Activated naive CD8-positive, alpha-beta T cell treated with anti-CD3 and anti-CD28 coated beads, Interleukin-2, amount 50 U/mL, for 16 hours (primary cell): ENCODE results near the gene PIK3AP1.
"Not testable (repeated sequence)": the region's sequence is repeated elsewhere in the genome, so short reads cannot be mapped to it uniquely, and the experiment has no call there.

ENCODE experiments used
- DNase-seq: peaks from one replicate; pipeline ENCODE4 v3.0.0-alpha.2; 2020; ENCODE audit warnings: low read depth, low spot score

Gene PIK3AP1

GRCh38 chr10:96721207-96721572, 876 bp upstream of the PIK3AP1 start:
- DNase-seq: no peak

- DNase-seq: no peak
These were observed 378 bp downstream of the PIK3AP1 start for GRCh38 chr10:96719850-96720421.

GRCh38 chr10:96719200-96719599, 1.1 kb downstream of the PIK3AP1 start:
- no peak for DNase-seq

GRCh38 chr10:96718304-96718990, 1.9 kb downstream of the PIK3AP1 start:
- DNase-seq: no peak

- no peak for DNase-seq
These were observed 3.9 kb downstream of the PIK3AP1 start for GRCh38 chr10:96716390-96716789.

GRCh38 chr10:96714746-96715255, 5.5 kb downstream of the PIK3AP1 start:
- no peak for DNase-seq

- no peak for DNase-seq
These were observed 6.2 kb downstream of the PIK3AP1 start for GRCh38 chr10:96714031-96714590.

- no peak for DNase-seq
These were observed 7.5 kb downstream of the PIK3AP1 start for GRCh38 chr10:96712662-96713271.

- DNase-seq: no peak
These were observed 9.1 kb downstream of the PIK3AP1 start for GRCh38 chr10:96711048-96711728.

GRCh38 chr10:96709525-96709924, 10.8 kb downstream of the PIK3AP1 start:
- DNase-seq: no peak

GRCh38 chr10:96708996-96709395, 11.3 kb downstream of the PIK3AP1 start:
- no peak for DNase-seq

GRCh38 chr10:96708456-96708855, 11.9 kb downstream of the PIK3AP1 start:
- no peak for DNase-seq

GRCh38 chr10:96706331-96706853, 13.9 kb downstream of the PIK3AP1 start:
- no peak for DNase-seq

GRCh38 chr10:96705134-96705533, 15.2 kb downstream of the PIK3AP1 start:
- DNase-seq: no peak

- no peak for DNase-seq
These were observed 15.8 kb downstream of the PIK3AP1 start for GRCh38 chr10:96704563-96704962.

- no peak for DNase-seq
These were observed 17.0 kb downstream of the PIK3AP1 start for GRCh38 chr10:96703358-96703757.

GRCh38 chr10:96701265-96701664, 19.0 kb downstream of the PIK3AP1 start:
- no peak for DNase-seq

GRCh38 chr10:96700374-96701099, 19.8 kb downstream of the PIK3AP1 start:
- DNase-seq: no peak

GRCh38 chr10:96699613-96700012, 20.7 kb downstream of the PIK3AP1 start:
- no peak for DNase-seq

GRCh38 chr10:96698305-96698704, 22.0 kb downstream of the PIK3AP1 start:
- DNase-seq: not testable (repeated sequence)

GRCh38 chr10:96697438-96697837, 22.9 kb downstream of the PIK3AP1 start:
- no peak for DNase-seq
